K562 (cell line): ENCODE data around the gene PITPNM1. TPM values are rescaled to one million over a fixed set of nuclear protein-coding genes. Genes with fewer than 3 reads are reported as not detected.

Experiments used
- ATAC-seq: fragments of 200-7000 bp; cut with Tn5 transposase; 3 replicates; pipeline ENCODE4 v1.9.1; 2020; ENCODE audit warnings: moderate library complexity
- BruUV-seq: library from RNA; stranded (reverse); fragments of 400-500 nt; replicated peaks from 2 replicates; lab custom pipeline; 2021; lab: Mats Ljungman, UMichigan
- CTCF ChIA-PET: fragments of 300-600 bp; formaldehyde crosslinking; extraction: SDS; loops from one replicate; lab custom pipeline; 2021; ENCODE audit warnings: low intra/inter-chr PET ratio; lab: Yijun Ruan, JAX
- POLR2A ChIA-PET: fragments of 300-600, 350-650 bp; sonication (Branson Sonifier 250); formaldehyde crosslinking; extraction: SDS; loops from one replicate; lab custom pipeline; 2021; ENCODE audit warnings: antibody characterized with exemption, inconsistent platforms; lab: Yijun Ruan, JAX
- DNase-seq, 4 experiments: peaks; one replicate each; pipeline versions ENCODE4 v3.0.0 to v3.0.0-alpha.2; 2011 to 2018; ENCODE audit warnings: low spot score in 3 of 4, mixed read lengths in 3 of 4; ENCODE audit errors: extremely low read depth in 1 of 4
- FAIRE-seq: peaks from 2 replicates; lab custom pipeline; 2011; peaks lifted over from hg19 to GRCh38; lab: Jason Lieb, UNC
- H2AFZ ChIP-seq: 2 replicates; pipeline ENCODE4 v1.6.0; 2011; ENCODE audit warnings: low read depth, low read length, control low read depth, inconsistent platforms
- H3K27ac ChIP-seq: fragments of 200-600 bp; 3 replicates; pipeline ENCODE4 v1.8.0; 2011; ENCODE audit warnings: low read depth, mild to moderate bottlenecking, control low read depth, inconsistent platforms, low read length, moderate library complexity, mixed read lengths; ENCODE audit errors: extremely low read depth
- H3K27me3 ChIP-seq, 2 experiments: fragments of 300-600 bp in 1 of 2; 2 replicates in 1 of 2; 3 replicates in 1 of 2; pipeline versions ENCODE4 v1.6.0 to v1.8.0; 2011; ENCODE audit warnings: inconsistent platforms in 2 of 2, low read length in 2 of 2, mild to moderate bottlenecking in 1 of 2, mixed read lengths in 1 of 2, moderate library complexity in 1 of 2; ENCODE audit not compliant: control insufficient read depth in 2 of 2, insufficient read depth in 2 of 2
- H3K36me3 ChIP-seq: fragments of 300-600 bp; 3 replicates; pipeline ENCODE4 v1.8.0; 2011; ENCODE audit warnings: mild to moderate bottlenecking, low read length, inconsistent platforms; ENCODE audit not compliant: control insufficient read depth, insufficient read depth
- H3K4me1 ChIP-seq, 2 experiments: fragments of 200-600 bp in 1 of 2; replicated peaks in 1 of 2; 2 replicates in 1 of 2; 3 replicates in 1 of 2; pipeline versions ENCODE4 v1.5.1 to v1.8.0; 2011; ENCODE audit warnings: inconsistent platforms in 2 of 2, low read length in 2 of 2, mild to moderate bottlenecking in 1 of 2, mixed read lengths in 1 of 2, moderate library complexity in 1 of 2; ENCODE audit not compliant: control insufficient read depth in 2 of 2, insufficient read depth in 2 of 2
- H3K4me2 ChIP-seq: 2 replicates; pipeline ENCODE4 v1.6.1; 2011; ENCODE audit warnings: low read length, control low read depth, inconsistent platforms, mixed read lengths; ENCODE audit not compliant: insufficient read depth
- H3K4me3 ChIP-seq: fragments of 200-600 bp; sonication (generic), shearing (Covaris generic); 2 replicates; pipeline ENCODE4 v1.5.1; 2016; ENCODE audit warnings: control low read depth, inconsistent platforms
- H3K79me2 ChIP-seq: fragments of 200-600 bp; 3 replicates; pipeline ENCODE4 v1.8.0; 2011; ENCODE audit warnings: low read length, inconsistent platforms; ENCODE audit not compliant: control insufficient read depth, insufficient read depth
- H3K9ac ChIP-seq, 2 experiments: 2 replicates each; pipeline versions ENCODE4 v1.6.0 to v1.6.1; 2011; ENCODE audit warnings: low read depth in 2 of 2, low read length in 2 of 2, control low read depth in 1 of 2, inconsistent platforms in 1 of 2, mild to moderate bottlenecking in 1 of 2, mixed read lengths in 1 of 2; ENCODE audit not compliant: insufficient read depth in 1 of 2
- H3K9me1 ChIP-seq: one replicate; pipeline ENCODE4 v1.6.0; 2011; ENCODE audit warnings: inconsistent platforms, mild to moderate bottlenecking, low read length, moderate library complexity; ENCODE audit not compliant: control insufficient read depth, insufficient read depth
- H3K9me3 ChIP-seq: replicated peaks from 2 replicates; pipeline ENCODE4 v1.5.1; 2011; ENCODE audit warnings: low read depth, low read length, inconsistent platforms; ENCODE audit not compliant: control insufficient read depth, insufficient read depth
- H4K20me1 ChIP-seq: replicated peaks from 2 replicates; pipeline ENCODE4 v1.6.1; 2011; ENCODE audit warnings: low read length, inconsistent platforms, mixed read lengths; ENCODE audit not compliant: control insufficient read depth, insufficient read depth
- BMI1 ChIP-seq: fragments of 150-350 bp; IDR thresholded peaks from 2 replicates; pipeline ENCODE4 v1.6.1; 2014; ENCODE audit warnings: low read length
- E2F1 ChIP-seq: sonication (generic); formaldehyde crosslinking; IDR thresholded peaks from 2 replicates; pipeline ENCODE4 v1.8.1; 2023; ENCODE audit warnings: mild to moderate bottlenecking, missing genetic modification reagents, moderate library complexity
- KLF6 ChIP-seq: fragments of 250-450 bp; sonication (Bioruptor Pico); IDR thresholded peaks from 2 replicates; pipeline ENCODE4 v1.4.0; 2020; ENCODE audit warnings: mild to moderate bottlenecking, moderate library complexity, borderline replicate concordance
- MAFG ChIP-seq: fragments of 450-650 bp; conservative IDR thresholded peaks from 2 replicates; pipeline ENCODE4 v1.6.1; 2016; ENCODE audit warnings: missing genetic modification characterization, missing compliant biosample characterization
- PREB ChIP-seq: sonication (generic); formaldehyde crosslinking; IDR thresholded peaks from 2 replicates; pipeline ENCODE4 v1.8.1; 2023; ENCODE audit warnings: mild to moderate bottlenecking, missing genetic modification reagents
- TFAM ChIP-seq: fragments of 250-450 bp; sonication (Bioruptor Pico); conservative IDR thresholded peaks from 2 replicates; pipeline ENCODE4 v1.5.0; 2021; ENCODE audit warnings: mild to moderate bottlenecking, moderate library complexity
- ZBED1 ChIP-seq: IDR thresholded peaks from 2 replicates; pipeline ENCODE4 v1.6.1; 2014
- ZNF407 ChIP-seq: fragments of 450-650 bp; IDR thresholded peaks from 2 replicates; pipeline ENCODE4 v1.6.1; 2016; ENCODE audit warnings: low read depth
- WGBS: fragments of 100-300 bp; shearing (Covaris generic); methylation state at CpG from one replicate; pipeline ENCODE4 v1.1.6; 2016; ENCODE audit warnings: low coverage, mixed read lengths; ENCODE audit not compliant: insufficient coverage; ENCODE audit errors: missing lambda C conversion rate; 5-methylcytosine and 5-hydroxymethylcytosine counted together
- in situ Hi-C: fragments of 300-500 bp; cut with MboI; formaldehyde crosslinking; loops from 4 replicates; pipeline ENCODE4 v1.15.0; 2018; ENCODE audit warnings: inconsistent platforms, mixed read lengths
- intact Hi-C: fragments of 100-400 bp; cut with micrococcal nuclease; formaldehyde crosslinking; loops from 2 replicates; pipeline ENCODE4 v1.14.2; 2022
- polyA plus RNA-seq, 8 experiments: library from polyadenylated mRNA; depleted of rRNA in 4 of 8; stranded (reverse) in 5 of 8; unstranded in 3 of 8; fragments of >200 nt; fragmentation: Nextera tagmentation in 2 of 8; fragmentation: Illumina TruSeq in 1 of 8; extraction: Ambion mirVana in 2 of 8; extraction: Trizol in 1 of 8; gene quantifications; 2 replicates each; pipeline versions ENCODE4 v1.2.1 to v1.2.3, GENCODE V29; 2011 to 2014; ENCODE audit warnings: inconsistent platforms in 1 of 8, missing spikeins in 1 of 8
- total RNA-seq, 7 experiments: library from RNA; depleted of rRNA in 6 of 7; stranded (reverse); fragments of >200 nt in 6 of 7; fragmentation: Illumina TruSeq in 2 of 7; extraction: Trizol in 2 of 7; gene quantifications; 2 replicates each; pipeline versions ENCODE4 v1.2.1 to v1.2.3, GENCODE V29; 2011 to 2021; ENCODE audit warnings: low replicate concordance in 1 of 7

PITPNM1 gene
- total and polyA plus RNA-seq, 9 of the 15 experiments (the other 6 are each of a cell fraction or from before 2014, with no cell fraction given), result 0.11 to 53.7 (median 16.0) TPM

GRCh38 chr11:67507242-67507863, 2.2 kb upstream of the PITPNM1 start (continued):
- TF ChIP-seq ZBED1 (0 out of 2 replicates have a peak, but pooled peaks have one; percentile 1), E2F1 (peak; percentile 72; the same call in 1 of the 2 replicates)
- TF ChIP-seq, all 486 proteins: peak for 9

GRCh38 chr11:67506426-67507051, 1.4 kb upstream of the PITPNM1 start:
- 82% methylated on average over 15 of the region's 16 CpGs for WGBS
- H3K9me3 ChIP-seq, result no peaks in the 10 kb centered on the region
- in situ Hi-C loops, result no loop called here
- ChIA-PET POLR2A (interaction anchor here (1.0 kb wide), 1 partner anchor 72 kb away, joined by 3 read pairs; no protein-coding TSS in a partner anchor), CTCF (interaction anchor here (0.8 to 2.5 kb wide), 3 partner anchors 72 to 106 kb away, joined by 4 to 13 read pairs (median 4); partner anchors contain the start of gene PPP1CA)
- peak overlapping the region; percentile 98 for H3K4me2 ChIP-seq
- peaks cover 33% of the 10 kb centered on the region for H3K79me2 ChIP-seq
- ATAC-seq (no peak), DNase-seq (no peak), FAIRE-seq (no peak)
- intact Hi-C loops, result loop anchor here (2.0 to 5.0 kb wide), 5 partner anchors 34 to 149 kb away; partner anchors contain the start of genes GSTP1, PPP1CA and RPS6KB2
- no peak overlapping the region for H2AFZ ChIP-seq
- peaks cover 2% of the 10 kb centered on the region for H3K9me1 ChIP-seq
- H3K4me3 ChIP-seq, result peak overlapping the region; percentile 79; the same call in 1 of the 2 replicates
- H3K9ac ChIP-seq, result peak overlapping the region; percentile 82 to 87; a peak in 3 of 4 replicates
- H4K20me1 ChIP-seq, result no peaks in the 10 kb centered on the region
- no peaks in the 10 kb centered on the region for H3K27me3 ChIP-seq
- BruUV-seq, result no TSS peak
- H3K27ac ChIP-seq, result peak overlapping the region; percentile 7; the same call in 1 of the 3 replicates
- peaks cover 28 to 70% of the 10 kb centered on the region in 2 experiments for H3K4me1 ChIP-seq
- peaks cover 26% of the 10 kb centered on the region; the same call in 2 of the 3 replicates for H3K36me3 ChIP-seq
- no peak for TF ChIP-seq BMI1
- no peak for TF ChIP-seq KLF6 (CRISPR knock-in tag)
- no peak for TF ChIP-seq ZNF407
- no peak for TF ChIP-seq MAFG (tag)
- TF ChIP-seq TFAM, result no peak
- no peak for TF ChIP-seq PREB
